ENCODE results near the gene IQCE. TPM values are rescaled to one million over a fixed set of nuclear protein-coding genes. Genes with fewer than 3 reads are reported as not detected.
A peak's percentile ranks its signal among the peaks of the same experiment; 100 is the strongest.

IQCE gene
- total and polyA plus RNA-seq, 11 donors, result 5.0 to 14.1 (median 10.3) TPM

DNA sequence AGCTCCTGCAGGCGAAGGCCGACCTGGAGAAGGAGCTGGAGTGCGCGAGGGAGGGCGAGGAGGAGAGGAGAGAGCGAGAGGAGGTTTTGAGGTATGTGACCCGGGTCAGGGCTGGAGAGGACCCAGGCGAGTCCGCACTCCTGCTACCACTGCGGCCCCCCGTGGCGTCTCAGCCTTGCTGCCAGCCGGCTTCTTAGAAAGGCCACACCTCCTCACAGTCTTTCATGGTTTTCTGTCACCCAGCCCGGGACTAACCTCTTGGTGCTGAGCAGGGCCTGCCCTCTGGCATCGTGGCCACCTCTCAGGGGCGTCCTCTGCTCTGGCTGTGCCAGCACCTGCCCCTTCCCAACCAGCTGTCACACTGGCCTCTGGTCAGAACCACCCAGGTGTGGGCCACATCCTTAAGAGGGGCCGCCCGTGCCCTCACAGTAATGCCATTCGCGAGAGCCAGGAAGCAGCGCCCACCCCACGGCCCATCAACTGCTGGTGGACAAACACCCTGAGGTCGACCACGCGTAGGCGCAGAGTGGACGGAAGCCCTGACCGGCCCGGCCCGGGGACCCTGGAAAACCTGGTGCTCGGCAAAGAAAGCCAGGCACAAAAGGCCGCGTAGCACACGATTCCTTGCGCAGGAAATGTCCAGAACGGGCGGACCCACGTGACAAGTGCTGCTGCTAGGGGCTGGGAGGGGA, 34.4 kb downstream of the IQCE start:
- DNase-seq, result peak in 1 of 5 donors; percentile 55
- intact Hi-C loops (cut with DNase I), result no loop called here
- Histone ChIP-seq H3K4me1 (peaks cover 0 to 3% (median 0%) of the 10 kb centered on the region in 12 donors), H3K36me3 (peaks cover 0 to 78% (median 58%) of the 10 kb centered on the region in 9 donors), H3K9me3 (no peaks in the 10 kb centered on the region), H3K4me3 (no peak overlapping the region), H3K27me3 (no peaks in the 10 kb centered on the region), H3K27ac (no peak overlapping the region)
- WGBS, 4 donors, result 91 to 96% (median 95%) methylated on average over 33 to 38 of the region's 38 CpGs
- ATAC-seq, result no peak
- no peak for TF ChIP-seq POLR2A (IDR thresholded peaks at IDR 0.05)
- TF ChIP-seq, protein P1, sequence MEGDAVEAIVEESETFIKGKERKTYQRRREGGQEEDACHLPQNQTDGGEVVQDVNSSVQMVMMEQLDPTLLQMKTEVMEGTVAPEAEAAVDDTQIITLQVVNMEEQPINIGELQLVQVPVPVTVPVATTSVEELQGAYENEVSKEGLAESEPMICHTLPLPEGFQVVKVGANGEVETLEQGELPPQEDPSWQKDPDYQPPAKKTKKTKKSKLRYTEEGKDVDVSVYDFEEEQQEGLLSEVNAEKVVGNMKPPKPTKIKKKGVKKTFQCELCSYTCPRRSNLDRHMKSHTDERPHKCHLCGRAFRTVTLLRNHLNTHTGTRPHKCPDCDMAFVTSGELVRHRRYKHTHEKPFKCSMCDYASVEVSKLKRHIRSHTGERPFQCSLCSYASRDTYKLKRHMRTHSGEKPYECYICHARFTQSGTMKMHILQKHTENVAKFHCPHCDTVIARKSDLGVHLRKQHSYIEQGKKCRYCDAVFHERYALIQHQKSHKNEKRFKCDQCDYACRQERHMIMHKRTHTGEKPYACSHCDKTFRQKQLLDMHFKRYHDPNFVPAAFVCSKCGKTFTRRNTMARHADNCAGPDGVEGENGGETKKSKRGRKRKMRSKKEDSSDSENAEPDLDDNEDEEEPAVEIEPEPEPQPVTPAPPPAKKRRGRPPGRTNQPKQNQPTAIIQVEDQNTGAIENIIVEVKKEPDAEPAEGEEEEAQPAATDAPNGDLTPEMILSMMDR (IDR thresholded peaks at IDR 0.05), result no peak

GRCh38 chr7:2594599-2594998, 35.8 kb downstream of the IQCE start:
- no peak for TF ChIP-seq POLR2A (IDR thresholded peaks at IDR 0.05)
- TF ChIP-seq, protein P1 (IDR thresholded peaks at IDR 0.05), result no peak
- intact Hi-C loops (cut with DNase I), result no loop called here
- Histone ChIP-seq H3K4me3 (no peak overlapping the region), H3K27ac (no peak overlapping the region), H3K9me3 (no peaks in the 10 kb centered on the region), H3K36me3 (peaks cover 0 to 87% (median 62%) of the 10 kb centered on the region in 9 donors), H3K27me3 (no peaks in the 10 kb centered on the region), H3K4me1 (peaks cover 0 to 8% (median 0%) of the 10 kb centered on the region in 12 donors)
- DNase-seq (no peak), ATAC-seq (no peak)
- 86 to 93% (median 88%) methylated on average over 10 of the region's 10 CpGs for WGBS, 4 donors

DNA sequence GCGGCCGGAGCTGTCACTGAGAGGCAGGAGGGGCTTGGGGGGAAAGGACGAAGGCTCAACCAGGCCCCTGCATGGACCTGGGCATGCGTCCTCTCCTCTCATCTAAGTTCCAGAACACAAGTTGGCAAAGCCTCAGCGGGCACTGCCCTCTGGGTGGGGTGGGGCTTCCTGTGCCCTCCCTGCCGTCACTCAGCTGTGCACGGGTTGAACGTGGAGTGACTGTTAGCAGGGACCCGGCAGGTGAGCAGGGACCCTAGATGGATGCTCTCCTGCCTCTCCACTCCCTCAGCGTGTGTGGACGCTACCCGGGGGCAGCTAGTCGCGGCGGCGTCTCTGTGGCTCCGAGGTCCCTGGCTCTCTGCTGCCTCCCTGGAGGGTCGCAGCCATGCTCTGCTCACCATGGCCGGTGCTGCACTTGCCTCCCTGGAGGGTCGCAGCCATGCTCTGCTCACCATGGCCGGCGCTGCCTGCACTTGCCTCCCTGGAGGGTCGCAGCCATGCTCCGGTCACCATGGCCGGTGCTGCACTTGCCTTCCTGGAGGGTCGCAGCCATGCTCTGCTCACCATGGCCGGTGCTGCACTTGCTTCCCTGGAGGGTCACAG, 36.6 kb downstream of the IQCE start:
- H3K36me3 ChIP-seq, result peaks cover 0 to 85% (median 67%) of the 10 kb centered on the region in 9 donors
- H3K27me3 ChIP-seq, result no peaks in the 10 kb centered on the region
- intact Hi-C loops (cut with DNase I), result no loop called here
- H3K4me3 ChIP-seq, result no peak overlapping the region
- no peak for TF ChIP-seq POLR2A (IDR thresholded peaks at IDR 0.05)
- TF ChIP-seq, protein P1 (IDR thresholded peaks at IDR 0.05), result no peak
- peaks cover 0 to 8% (median 0%) of the 10 kb centered on the region in 12 donors for H3K4me1 ChIP-seq
- H3K9me3 ChIP-seq, result no peaks in the 10 kb centered on the region
- ATAC-seq, result no peak
- 91 to 95% (median 91%) methylated on average over 17 to 27 of the region's 27 CpGs for WGBS, 4 donors
- DNase-seq, result no peak
- H3K27ac ChIP-seq, result no peak overlapping the region

- intact Hi-C loops (cut with DNase I), result no loop called here
- Histone ChIP-seq H3K4me3 (no peak overlapping the region), H3K9me3 (no peaks in the 10 kb centered on the region), H3K27me3 (no peaks in the 10 kb centered on the region), H3K36me3 (peaks cover 0 to 83% (median 69%) of the 10 kb centered on the region in 9 donors), H3K27ac (no peak overlapping the region), H3K4me1 (peaks cover 0 to 8% (median 0%) of the 10 kb centered on the region in 12 donors)
- TF ChIP-seq, protein P1 (IDR thresholded peaks at IDR 0.05), result no peak
- TF ChIP-seq POLR2A (IDR thresholded peaks at IDR 0.05), result no peak
- DNase-seq, result no peak
- WGBS, 4 donors, result 89 to 96% (median 93%) methylated on average over 22 of the region's 22 CpGs
- ATAC-seq, result no peak
These were observed 37.9 kb downstream of the IQCE start for GRCh38 chr7:2596464-2597272.
